Body of pancreas (tissue), 4 donors: Measurements from ENCODE around the gene LYPD3. TPM values are rescaled to one million over a fixed set of nuclear protein-coding genes. Genes with fewer than 3 reads are reported as not detected.

Experiments
- ATAC-seq: fragments of 150-250 bp; one replicate; pipeline ENCODE4 v1.9.1; 2016
- DNase-seq, 4 donors: peaks; one replicate each; pipeline ENCODE4 v3.0.0-alpha.2; 2019
- H3K27ac ChIP-seq, 4 donors: fragments of 200-600 bp; sonication (generic); 1 replicate in 3 of 4; 2 replicates in 1 of 4; pipeline versions ENCODE4 v1.5.1 to v1.6.1; 2016 to 2019; ENCODE audit warnings: mild to moderate bottlenecking in 1 of 4, mixed read lengths in 1 of 4, moderate library complexity in 1 of 4
- H3K27me3 ChIP-seq, 2 donors: fragments of 200-600 bp; sonication (generic); one replicate each; pipeline ENCODE4 v1.6.0; 2016; ENCODE audit warnings: mild to moderate bottlenecking in 1 of 2
- H3K36me3 ChIP-seq, 2 donors: fragments of 200-600 bp; sonication (generic); replicated peaks in 1 of 2; 2 replicates each; pipeline ENCODE4 v1.5.1; 2016; ENCODE audit warnings: low read depth in 2 of 2; ENCODE audit not compliant: insufficient read depth in 1 of 2
- H3K4me1 ChIP-seq: fragments of 200-600 bp; sonication (generic); one replicate; pipeline ENCODE4 v1.6.0; 2016
- H3K4me3 ChIP-seq, 2 donors: fragments of 200-600 bp; sonication (generic); 1 replicate in 1 of 2; 2 replicates in 1 of 2; pipeline ENCODE4 v1.5.1; 2016 to 2019
- H3K9me3 ChIP-seq, 3 donors: fragments of 200-600 bp; sonication (generic); 1 replicate in 2 of 3; 2 replicates in 1 of 3; pipeline ENCODE4 v1.5.1; 2016
- CTCF ChIP-seq, 7 experiments: fragments of 450-650 bp in 4 of 7; fragments of 200-600 bp in 3 of 7; sonication (generic) in 3 of 7; IDR thresholded peaks; one replicate each; pipeline ENCODE4 v1.5.1; 2016 to 2019; ENCODE audit warnings: antibody characterized with exemption in 7 of 7
- POLR2A ChIP-seq, 3 donors: fragments of 450-650 bp; IDR thresholded peaks; one replicate each; pipeline ENCODE4 v1.6.1; 2016; ENCODE audit warnings: antibody characterized with exemption in 3 of 3, mild to moderate bottlenecking in 2 of 3
- WGBS, 2 donors: methylation state at CpG; one replicate each; pipeline ENCODE4 v1.1.5; 2017; 5-methylcytosine and 5-hydroxymethylcytosine counted together
- intact Hi-C: fragments of 100-400 bp; cut with DNase I; formaldehyde crosslinking; loops from one replicate; pipeline ENCODE4 v1.15.1; 2023
- total RNA-seq, 2 donors: library from RNA; depleted of rRNA; stranded (reverse); fragments of >200 nt; gene quantifications; one replicate each; pipeline ENCODE4 v1.1.0, GENCODE V29; 2016

Gene LYPD3
- total RNA-seq, 2 donors from 2014 or later: 0.26 TPM; not detected in 1

- intact Hi-C loops: no loop called here
- Histone ChIP-seq H3K27me3 (peaks cover 0 to 7% of the 10 kb centered on the region in 2 donors), H3K4me3 (no peak overlapping the region), H3K36me3 (no peaks in the 10 kb centered on the region), H3K27ac (peak overlapping the region in 1 of 4 donors; percentile 83), H3K9me3 (no peaks in the 10 kb centered on the region), H3K4me1 (peaks cover 15% of the 10 kb centered on the region)
- no peak for DNase-seq
- TF ChIP-seq CTCF (IDR thresholded peaks at IDR 0.05): no peak
- WGBS, 2 donors: 92% methylated on average over 6 to 7 of the region's 7 CpGs
- ATAC-seq: no peak
These were observed 3.0 kb downstream of the LYPD3 start for GRCh38 chr19:43462383-43462782.

- Histone ChIP-seq H3K27ac (no peak overlapping the region), H3K27me3 (peaks cover 0 to 7% of the 10 kb centered on the region in 2 donors), H3K36me3 (no peaks in the 10 kb centered on the region), H3K9me3 (no peaks in the 10 kb centered on the region), H3K4me3 (no peak overlapping the region), H3K4me1 (peaks cover 15% of the 10 kb centered on the region)
- no peak for ATAC-seq
- 76 to 88% methylated on average over 6 to 12 of the region's 12 CpGs for WGBS, 2 donors
- intact Hi-C loops: no loop called here
- no peak for TF ChIP-seq CTCF (IDR thresholded peaks at IDR 0.05)
- TF ChIP-seq POLR2A (IDR thresholded peaks at IDR 0.05): no peak
- DNase-seq: no peak
These were observed 4.1 kb downstream of the LYPD3 start for GRCh38 chr19:43461303-43461702.

- 66 to 76% methylated on average over 16 of the region's 16 CpGs for WGBS, 2 donors
- H3K27ac ChIP-seq: no peak overlapping the region
- no peaks in the 10 kb centered on the region for H3K36me3 ChIP-seq
- TF ChIP-seq CTCF (IDR thresholded peaks at IDR 0.05): no peak
- TF ChIP-seq POLR2A (IDR thresholded peaks at IDR 0.05): no peak
- ATAC-seq (no peak), DNase-seq (no peak)
- peaks cover 0 to 5% of the 10 kb centered on the region in 2 donors for H3K27me3 ChIP-seq
- no peaks in the 10 kb centered on the region for H3K9me3 ChIP-seq
- peaks cover 15% of the 10 kb centered on the region for H3K4me1 ChIP-seq
- no peak overlapping the region for H3K4me3 ChIP-seq
- intact Hi-C loops: no loop called here
These were observed 4.9 kb downstream of the LYPD3 start for GRCh38 chr19:43460362-43461016.

GRCh38 chr19:43457809-43458208 lies 7.6 kb downstream of the LYPD3 start:
- no peaks in the 10 kb centered on the region for H3K9me3 ChIP-seq
- TF ChIP-seq POLR2A (IDR thresholded peaks at IDR 0.05): no peak
- no peak for TF ChIP-seq CTCF (IDR thresholded peaks at IDR 0.05)
- DNase-seq (no peak), ATAC-seq (no peak)
- no peaks in the 10 kb centered on the region for H3K27me3 ChIP-seq
- no peak overlapping the region for H3K4me3 ChIP-seq
- peaks cover 1% of the 10 kb centered on the region for H3K4me1 ChIP-seq
- intact Hi-C loops: no loop called here
- no peak overlapping the region for H3K27ac ChIP-seq
- 71 to 80% methylated on average over 4 of the region's 4 CpGs for WGBS, 2 donors
- no peaks in the 10 kb centered on the region for H3K36me3 ChIP-seq
